Cardiac muscle cell (in vitro differentiated cells and primary cell): Measurements from ENCODE around the gene AGXT2. TPM values are rescaled to one million over a fixed set of nuclear protein-coding genes. Genes with fewer than 3 reads are reported as not detected.

ENCODE experiments used
- DNase-seq, 2 donors: peaks; one replicate each; pipeline versions ENCODE4 v3.0.0 to v3.0.0-alpha.2; 2010 to 2017; ENCODE audit warnings: low read depth in 1 of 2, low spot score in 1 of 2
- H3K27ac ChIP-seq: fragments of 200-600 bp; sonication (generic); 2 replicates; pipeline ENCODE4 v1.5.1; 2016
- H3K27me3 ChIP-seq: fragments of 200-600 bp; sonication (generic); 2 replicates; pipeline ENCODE4 v1.6.0; 2016; ENCODE audit warnings: control low read depth
- H3K36me3 ChIP-seq: fragments of 200-600 bp; sonication (generic); 2 replicates; pipeline ENCODE4 v1.5.1; 2016; ENCODE audit warnings: control low read depth
- H3K4me1 ChIP-seq: fragments of 200-600 bp; sonication (generic); 2 replicates; pipeline ENCODE4 v1.8.1; 2017; ENCODE audit warnings: low read depth, mild to moderate bottlenecking, mixed run types
- H3K4me3 ChIP-seq: fragments of 200-600 bp; sonication (generic); 2 replicates; pipeline ENCODE4 v1.5.1; 2016; ENCODE audit warnings: mild to moderate bottlenecking
- H3K9me3 ChIP-seq: fragments of 200-600 bp; sonication (generic); 2 replicates; pipeline ENCODE4 v1.5.1; 2017; ENCODE audit warnings: low read depth, mild to moderate bottlenecking, control low read depth
- polyA plus RNA-seq: library from polyadenylated mRNA; unstranded; fragments of >200 nt; fragmentation: Nextera tagmentation; extraction: Ambion mirVana; gene quantifications from 2 replicates; pipeline ENCODE4 v1.2.1, GENCODE V29; 2016
- total RNA-seq: library from RNA; depleted of rRNA; stranded (reverse); fragments of >200 nt; gene quantifications from 2 replicates; pipeline ENCODE4 v1.2.3, GENCODE V29; 2016
- TF ChIP-seq, protein P1 (sequence below): IDR thresholded peaks from 2 replicates; pipeline ENCODE4 v1.5.1; 2012; ENCODE audit warnings: low read depth, mild to moderate bottlenecking, low read length

The AGXT2 gene
- total and polyA plus RNA-seq, 2 experiments from 2014 or later, result not detected

DNA sequence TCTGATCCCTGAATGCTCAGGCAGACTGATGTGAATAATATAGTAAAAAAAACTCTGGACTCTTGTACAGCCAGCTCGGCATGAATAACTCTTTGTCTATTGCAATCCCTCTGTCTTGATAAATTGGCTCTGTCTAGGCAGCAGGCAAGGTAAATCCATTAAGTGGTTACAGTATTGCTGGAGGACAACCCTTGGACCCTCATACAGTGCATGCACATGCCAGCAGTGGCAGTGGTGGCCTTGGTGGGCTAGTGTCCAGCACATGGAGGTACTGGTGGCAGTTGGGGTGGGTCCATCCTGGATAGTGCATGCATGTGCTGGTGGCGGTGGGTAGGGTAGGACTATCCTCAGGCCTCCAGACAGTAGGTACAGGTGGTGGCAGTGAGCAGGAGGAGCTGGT, 79.5 kb downstream of the AGXT2 start:
- Histone ChIP-seq H3K9me3 (no peaks in the 10 kb centered on the region), H3K27me3 (no peaks in the 10 kb centered on the region), H3K4me3 (no peak overlapping the region), H3K4me1 (no peaks in the 10 kb centered on the region), H3K27ac (no peak overlapping the region), H3K36me3 (no peaks in the 10 kb centered on the region)
- no peak for DNase-seq
- TF ChIP-seq, protein P1, sequence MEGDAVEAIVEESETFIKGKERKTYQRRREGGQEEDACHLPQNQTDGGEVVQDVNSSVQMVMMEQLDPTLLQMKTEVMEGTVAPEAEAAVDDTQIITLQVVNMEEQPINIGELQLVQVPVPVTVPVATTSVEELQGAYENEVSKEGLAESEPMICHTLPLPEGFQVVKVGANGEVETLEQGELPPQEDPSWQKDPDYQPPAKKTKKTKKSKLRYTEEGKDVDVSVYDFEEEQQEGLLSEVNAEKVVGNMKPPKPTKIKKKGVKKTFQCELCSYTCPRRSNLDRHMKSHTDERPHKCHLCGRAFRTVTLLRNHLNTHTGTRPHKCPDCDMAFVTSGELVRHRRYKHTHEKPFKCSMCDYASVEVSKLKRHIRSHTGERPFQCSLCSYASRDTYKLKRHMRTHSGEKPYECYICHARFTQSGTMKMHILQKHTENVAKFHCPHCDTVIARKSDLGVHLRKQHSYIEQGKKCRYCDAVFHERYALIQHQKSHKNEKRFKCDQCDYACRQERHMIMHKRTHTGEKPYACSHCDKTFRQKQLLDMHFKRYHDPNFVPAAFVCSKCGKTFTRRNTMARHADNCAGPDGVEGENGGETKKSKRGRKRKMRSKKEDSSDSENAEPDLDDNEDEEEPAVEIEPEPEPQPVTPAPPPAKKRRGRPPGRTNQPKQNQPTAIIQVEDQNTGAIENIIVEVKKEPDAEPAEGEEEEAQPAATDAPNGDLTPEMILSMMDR, result no peak

DNA sequence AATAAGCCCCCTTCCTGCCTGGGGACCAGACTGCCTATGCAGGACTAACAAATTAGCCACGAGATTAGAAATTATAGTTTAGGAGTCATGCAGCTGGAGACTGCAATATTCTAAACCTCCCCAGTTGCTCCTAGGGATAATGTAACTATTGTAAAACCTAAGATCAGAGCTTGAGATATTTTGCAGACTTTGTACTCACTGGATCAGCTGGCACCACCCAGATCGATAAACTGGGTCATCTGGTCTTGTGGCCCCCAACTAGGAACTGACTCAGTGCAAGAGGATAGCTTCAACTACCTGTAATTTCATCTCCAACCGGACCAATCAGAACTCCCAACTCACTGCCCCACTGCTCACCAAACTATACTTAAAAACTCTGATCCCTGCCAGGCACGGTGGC, 80.2 kb downstream of the AGXT2 start:
- H3K36me3 ChIP-seq, result no peaks in the 10 kb centered on the region
- no peak overlapping the region for H3K4me3 ChIP-seq
- no peaks in the 10 kb centered on the region for H3K9me3 ChIP-seq
- TF ChIP-seq, protein P1, result no peak
- no peaks in the 10 kb centered on the region for H3K27me3 ChIP-seq
- H3K27ac ChIP-seq, result no peak overlapping the region
- no peak for DNase-seq
- H3K4me1 ChIP-seq, result no peaks in the 10 kb centered on the region

DNA sequence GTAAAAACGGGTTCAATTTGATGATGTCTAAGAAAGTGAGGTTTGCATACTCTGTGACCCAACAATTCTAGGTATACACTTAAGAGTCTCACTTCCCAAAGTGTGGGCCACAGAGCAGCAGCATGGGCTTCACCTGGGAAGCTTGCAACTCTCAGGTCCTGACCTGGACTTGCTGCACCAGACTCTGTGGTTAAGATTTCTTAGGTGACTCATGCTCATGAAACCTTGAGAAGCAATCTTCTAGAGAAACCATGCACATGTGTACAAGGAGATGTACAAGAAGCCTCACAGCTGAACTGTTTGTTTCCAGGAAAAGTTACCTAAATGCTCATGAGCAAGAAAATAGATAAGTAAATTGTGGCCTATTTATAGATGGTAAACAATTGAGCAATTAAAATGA, 88.4 kb downstream of the AGXT2 start:
- Histone ChIP-seq H3K4me3 (no peak overlapping the region), H3K9me3 (no peaks in the 10 kb centered on the region), H3K36me3 (peaks cover 16% of the 10 kb centered on the region), H3K27ac (no peak overlapping the region), H3K4me1 (no peaks in the 10 kb centered on the region), H3K27me3 (no peaks in the 10 kb centered on the region)
- TF ChIP-seq, protein P1, result no peak
- DNase-seq, result peak in 1 of 2 donors; percentile 21

DNA sequence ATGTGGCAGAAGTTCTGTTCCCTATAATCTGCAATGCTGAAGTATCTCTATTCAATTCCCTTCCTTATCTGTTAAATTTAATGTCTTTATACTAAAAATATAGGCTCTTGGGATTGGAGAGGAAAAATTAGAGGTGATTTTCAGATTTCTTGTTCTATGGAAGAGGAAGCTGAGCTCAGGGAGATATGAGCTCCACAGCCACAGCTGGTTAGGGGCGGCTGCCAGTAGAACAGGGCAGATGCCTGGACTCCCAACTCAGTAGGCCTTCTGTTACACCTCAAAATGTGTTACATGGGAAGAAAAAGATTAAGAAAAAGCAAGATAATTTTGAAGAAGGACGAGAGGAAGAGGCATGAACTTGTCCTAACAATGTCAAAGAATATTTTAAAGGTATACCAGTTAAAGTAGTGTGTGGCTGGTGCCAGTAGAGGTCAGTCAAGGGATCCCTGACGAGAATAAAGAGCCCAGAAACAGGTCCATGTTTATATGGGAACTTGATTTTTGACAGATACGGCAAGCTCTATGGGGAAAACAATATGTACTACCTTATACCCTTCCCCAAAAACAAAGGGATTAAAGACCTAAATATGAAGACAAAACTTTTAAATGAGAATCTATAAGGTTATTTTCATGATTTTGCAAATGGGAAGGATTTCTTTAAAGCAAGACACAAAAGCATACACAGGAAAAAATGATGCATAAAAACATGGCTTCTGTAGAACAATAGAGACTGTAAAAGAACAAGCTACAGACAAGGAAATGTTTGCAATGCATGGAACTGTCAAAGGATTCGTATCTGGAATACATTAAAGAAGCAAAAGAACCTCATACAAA, 89.7 kb downstream of the AGXT2 start:
- H3K36me3 ChIP-seq, result peaks cover 25% of the 10 kb centered on the region
- H3K27ac ChIP-seq, result peak overlapping the region; percentile 43
- no peaks in the 10 kb centered on the region for H3K27me3 ChIP-seq
- no peaks in the 10 kb centered on the region for H3K4me1 ChIP-seq
- no peaks in the 10 kb centered on the region for H3K9me3 ChIP-seq
- peak; percentile 37 to 45 for DNase-seq
- TF ChIP-seq, protein P1, result peak; percentile 67
- H3K4me3 ChIP-seq, result no peak overlapping the region

DNA sequence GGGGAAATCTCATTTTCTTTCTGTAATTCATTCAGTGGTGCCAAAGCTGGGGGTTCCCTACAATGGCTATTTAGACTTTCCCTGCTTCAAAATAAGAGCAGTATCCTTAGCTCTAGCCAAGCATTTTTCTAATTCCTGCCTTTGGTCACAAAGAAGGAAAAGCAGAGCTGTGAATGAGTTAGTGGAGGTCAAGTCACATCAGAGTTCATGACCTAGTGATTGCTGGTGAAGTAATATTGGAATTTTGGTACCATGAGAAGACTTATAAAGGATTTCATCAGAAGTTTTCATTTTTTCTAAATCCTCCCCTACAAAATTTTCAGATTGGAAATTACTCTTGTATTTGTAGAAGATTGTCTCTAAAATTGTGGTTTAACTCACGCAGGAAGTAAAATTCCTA, 90.4 kb downstream of the AGXT2 start:
- peaks cover 31% of the 10 kb centered on the region for H3K36me3 ChIP-seq
- no peaks in the 10 kb centered on the region for H3K4me1 ChIP-seq
- no peaks in the 10 kb centered on the region for H3K9me3 ChIP-seq
- peak overlapping the region; percentile 43 for H3K27ac ChIP-seq
- no peak overlapping the region for H3K4me3 ChIP-seq
- TF ChIP-seq, protein P1, result no peak
- H3K27me3 ChIP-seq, result no peaks in the 10 kb centered on the region
- peak in 1 of 2 donors; percentile 20 for DNase-seq

Other genes with a start within 250 kb of the AGXT2 start
- 0.98 and 1.6 TPM in 2 replicates for gene TTC23L, start 208.8 kb downstream of the AGXT2 start, total RNA-seq
- gene TTC23L, start 208.8 kb downstream of the AGXT2 start, polyA plus RNA-seq, result 1.2 and 2.8 TPM in 2 replicates
- 11.8 and 14.1 TPM in 2 replicates for gene RAD1, start 132.4 kb downstream of the AGXT2 start, total RNA-seq
- 35.1 and 38.6 TPM in 2 replicates for gene RAD1, start 132.4 kb downstream of the AGXT2 start, polyA plus RNA-seq
- gene BRIX1, start 132.2 kb downstream of the AGXT2 start, total RNA-seq, result 12.9 and 14.4 TPM in 2 replicates
- gene BRIX1, start 132.2 kb downstream of the AGXT2 start, polyA plus RNA-seq, result 30.9 and 42.6 TPM in 2 replicates
- gene DNAJC21, start 118.4 kb downstream of the AGXT2 start, total RNA-seq, result 18.7 and 49.4 TPM in 2 replicates
- gene DNAJC21, start 118.4 kb downstream of the AGXT2 start, polyA plus RNA-seq, result 37.8 and 40.5 TPM in 2 replicates
- 0.06 and 0.46 TPM in 2 replicates for gene PRLR, start 182.5 kb upstream of the AGXT2 start, total RNA-seq
- gene PRLR, start 182.5 kb upstream of the AGXT2 start, polyA plus RNA-seq, result not detected in 2 replicates